ENCODE results near the gene PRKN.

- TF ChIP-seq CTCF (IDR thresholded peaks at IDR 0.05; ENCODE audit: poor library complexity, severe bottlenecking) (no peak), POLR2AphosphoS5 (IDR thresholded peaks at IDR 0.05) (no peak), EP300 (conservative IDR thresholded peaks at IDR 0.05; ENCODE audit: poor library complexity, severe bottlenecking) (no peak)
These were observed 776.4 kb downstream of the PRKN start for GRCh38 chr6:161951126-161951525.

Data from neural cell (in vitro differentiated cells).